ENCODE data around the gene TANGO2. TPM values are rescaled to one million over a fixed set of nuclear protein-coding genes. Genes with fewer than 3 reads are reported as not detected.

TANGO2 gene
- total and polyA plus RNA-seq, 9 of the 15 experiments (the other 6 are each of a cell fraction or from before 2014, with no cell fraction given) = 15.5 to 94.9 (median 70.1) TPM

- WGBS (ENCODE audit: insufficient coverage, low coverage, missing lambda C conversion rate) = 57% methylated on average over 30 of the region's 30 CpGs
- peak; percentile 23 for TF ChIP-seq CXXC5 (CRISPR knock-in tag; IDR thresholded peaks at IDR 0.05)
- no peak for TF ChIP-seq RUNX1 (IDR thresholded peaks at IDR 0.05; ENCODE audit: low read depth)
- peak; percentile 10; the same call in 1 of the 2 replicates for TF ChIP-seq STAT5A (IDR thresholded peaks at IDR 0.05; ENCODE audit: borderline replicate concordance, low read length)
- TF ChIP-seq AFF1 (IDR thresholded peaks at IDR 0.05; ENCODE audit: low read depth in 1 of 2, partially characterized antibody in 2 of 2) = no peak
- 0 out of 4 replicates have a peak, but pooled peaks of 1 of the 2 experiments have one; percentile 8 for TF ChIP-seq HDAC1 (IDR thresholded peaks at IDR 0.05)
- TF ChIP-seq CLOCK (CRISPR knock-in tag; IDR thresholded peaks at IDR 0.05; ENCODE audit: borderline replicate concordance) = no peak
- TF ChIP-seq EHMT2 (IDR thresholded peaks at IDR 0.05) = no peak
- TF ChIP-seq ZNF780A (CRISPR knock-in tag; IDR thresholded peaks at IDR 0.05) = no peak
- 0 out of 2 replicates have a peak, but pooled peaks have one; percentile 21 for TF ChIP-seq HNRNPL (IDR thresholded peaks at IDR 0.05; ENCODE audit: low read depth, low read length)
- TF ChIP-seq SIX5 (IDR thresholded peaks at IDR 0.05; ENCODE audit: borderline replicate concordance in 1 of 2, insufficient read depth in 1 of 2, low read depth in 1 of 2, low read length in 2 of 2) = peak in 1 of 2 experiments; percentile 15; a peak in 1 of 4 replicates
- TF ChIP-seq CBFA2T3 (IDR thresholded peaks at IDR 0.05) = no peak
- TF ChIP-seq POLR2AphosphoS2 (IDR thresholded peaks at IDR 0.05; ENCODE audit: low read length) = 0 out of 2 replicates have a peak, but pooled peaks have one; percentile 50
Measured at GRCh38 chr22:20115691-20116375, 94.9 kb downstream of the TANGO2 start, which contains the start of gene RANBP1. Gene RANBP1 (plus strand): TSS chr22:20116104. CDS start chr22:20116185, 81 bp downstream.

More at GRCh38 chr22:20115691-20116375, 94.9 kb downstream of the TANGO2 start, which contains the start of gene RANBP1:
- peaks cover 84% of the 10 kb centered on the region for H3K36me3 ChIP-seq (ENCODE audit: control insufficient read depth, insufficient read depth, low read length)
- H3K9ac ChIP-seq (ENCODE audit: insufficient read depth in 1 of 2, low read depth in 2 of 2, low read length in 2 of 2) = peak within 1 kb of the TSS; percentile 95 to 99
- no TSS peak for BruUV-seq (replicated peaks)
- H3K4me2 ChIP-seq (ENCODE audit: insufficient read depth, low read length) = peak within 1 kb of the TSS; percentile 97
- ChIA-PET CTCF (ENCODE audit: low intra/inter-chr PET ratio) (interaction anchor here (0.6 kb wide), 1 partner anchor 394 kb away, joined by 3 read pairs; no protein-coding TSS in a partner anchor), POLR2A (interaction anchor here (0.6 to 20.7 kb wide), 23 partner anchors 8 to 369 kb away, joined by 3 to 513 read pairs (median 4); partner anchors contain the start of genes TANGO2 and ZDHHC8)
- intact Hi-C loops (cut with micrococcal nuclease) (loop anchor here (2.0 to 5.0 kb wide), 2 partner anchors 261 to 384 kb away; partner anchors contain the start of genes GNB1L and RTL10), in situ Hi-C loops (cut with MboI) (loop anchor here (10.0 kb wide), 1 partner anchor 391 kb away; the partner anchor contains the start of gene GP1BB)
- H3K79me2 ChIP-seq (ENCODE audit: control insufficient read depth, insufficient read depth, low read length) = peaks cover 63% of the 10 kb centered on the region
- H3K27me3 ChIP-seq (ENCODE audit: control insufficient read depth in 2 of 2, insufficient read depth in 2 of 2, low read length in 2 of 2) = no peaks in the 10 kb centered on the region
- H3K27ac ChIP-seq (ENCODE audit: extremely low read depth, low read depth, low read length) = peak within 1 kb of the TSS; percentile 94
- H3K9me1 ChIP-seq (ENCODE audit: control insufficient read depth, insufficient read depth, low read length) = no peaks in the 10 kb centered on the region
- ATAC-seq = peak; percentile 3; the same call in 1 of the 3 replicates
- H4K20me1 ChIP-seq (replicated peaks; ENCODE audit: control insufficient read depth, insufficient read depth, low read length) = peaks cover 32% of the 10 kb centered on the region
- peak within 1 kb of the TSS; percentile 63 for H3K4me3 ChIP-seq
- peak within 1 kb of the TSS; percentile 94 for H2AFZ ChIP-seq (ENCODE audit: low read depth, low read length)
- DNase-seq (ENCODE audit: extremely low read depth in 1 of 4, low spot score in 3 of 4) = peak; percentile 68 to 78 (median 72)
- no peak for FAIRE-seq
- peaks cover 25 to 89% of the 10 kb centered on the region in 2 experiments for H3K4me1 ChIP-seq (replicated peaks in 1 of 2; ENCODE audit: control insufficient read depth in 2 of 2, insufficient read depth in 2 of 2, low read length in 2 of 2)
- H3K9me3 ChIP-seq (replicated peaks; ENCODE audit: control insufficient read depth, insufficient read depth, low read depth, low read length) = no peaks in the 10 kb centered on the region

Data from K562 (cell line).